HCT116 (cell line): ENCODE results near the gene LRRC4C. TPM values are rescaled to one million over a fixed set of nuclear protein-coding genes. Genes with fewer than 3 reads are reported as not detected.

Source experiments
- ATAC-seq: fragments of 200-7000 bp; cut with Tn5 transposase; 2 replicates; pipeline ENCODE4 v1.9.1; 2020; ENCODE audit warnings: mild to moderate bottlenecking, moderate library complexity
- BruUV-seq: library from RNA; stranded (reverse); fragments of 400-500 nt; replicated peaks from 2 replicates; lab custom pipeline; 2021; lab: Mats Ljungman, UMichigan
- CTCF ChIA-PET: fragments of 300-600 bp; sonication (Branson Sonifier 250); formaldehyde crosslinking; loops from one replicate; lab custom pipeline; 2021; ENCODE audit warnings: antibody characterized with exemption; lab: Charles Lee
- POLR2A ChIA-PET: fragments of 300-600, 350-600 bp; sonication (Branson Sonifier 250); formaldehyde crosslinking; loops from one replicate; lab custom pipeline; 2021; ENCODE audit warnings: antibody characterized with exemption; lab: Charles Lee
- RAD21 ChIA-PET, 2 experiments: fragments of 300-600 bp; sonication (Branson Sonifier 250); formaldehyde crosslinking; loops; one replicate each; lab custom pipeline; 2023; ENCODE audit warnings: low total read pairs in 2 of 2; ENCODE audit not compliant: uncharacterized antibody in 2 of 2, unreplicated experiment in 2 of 2, low non-redundant PET in 1 of 2; lab: Charles Lee
- DNase-seq: peaks from one replicate; pipeline ENCODE4 v3.0.0-alpha.2; 2010; ENCODE audit warnings: low read depth, low spot score
- H2AFZ ChIP-seq: fragments of 200-600 bp; shearing (Covaris generic), sonication (generic); 2 replicates; pipeline ENCODE4 v1.6.1; 2017; ENCODE audit warnings: low read depth, mixed run types, mixed read lengths, antibody characterized with exemption, low read length; ENCODE audit not compliant: poor library complexity, severe bottlenecking
- H3K27ac ChIP-seq: 2 replicates; pipeline ENCODE4 v1.5.1; 2012; ENCODE audit warnings: low read depth, low read length
- H3K27me3 ChIP-seq: fragments of 200-600 bp; sonication (generic); 2 replicates; pipeline ENCODE4 v1.6.1; 2016; ENCODE audit warnings: mixed run types, low read length, mixed read lengths; ENCODE audit not compliant: insufficient read depth
- H3K36me3 ChIP-seq, 2 experiments: fragments of 200-500 bp in 1 of 2; fragments of 200-600 bp in 1 of 2; sonication (Bioruptor generic) in 1 of 2; sonication (generic) in 1 of 2; 2 replicates each; pipeline versions ENCODE4 v1.5.1 to v1.6.1; 2014 to 2016; ENCODE audit warnings: low read length in 2 of 2, inconsistent platforms in 1 of 2, mixed read lengths in 1 of 2, mixed run types in 1 of 2; ENCODE audit not compliant: insufficient read depth in 2 of 2, control insufficient read depth in 1 of 2
- H3K4me1 ChIP-seq, 2 experiments: fragments of 200-600 bp in 1 of 2; sonication (generic) in 1 of 2; 2 replicates each; pipeline versions ENCODE4 v1.5.1 to v1.6.1; 2012 to 2017; ENCODE audit warnings: low read length in 2 of 2, inconsistent platforms in 1 of 2, mild to moderate bottlenecking in 1 of 2, mixed read lengths in 1 of 2, mixed run types in 1 of 2, moderate library complexity in 1 of 2; ENCODE audit not compliant: insufficient read depth in 2 of 2, control insufficient read depth in 1 of 2
- H3K4me2 ChIP-seq: fragments of 200-600 bp; sonication (generic); 2 replicates; pipeline ENCODE4 v1.6.1; 2017; ENCODE audit warnings: mixed run types, low read length, mixed read lengths
- H3K4me3 ChIP-seq, 2 experiments: fragments of 200-600 bp in 1 of 2; sonication (generic) in 1 of 2; replicated peaks in 1 of 2; 2 replicates each; pipeline ENCODE4 v1.5.1; 2011 to 2016; ENCODE audit warnings: low read length in 2 of 2, control low read depth in 1 of 2, low read depth in 1 of 2, mild to moderate bottlenecking in 1 of 2, mixed read lengths in 1 of 2, mixed run types in 1 of 2
- H3K79me2 ChIP-seq: fragments of 200-600 bp; sonication (generic); 2 replicates; pipeline ENCODE4 v1.6.1; 2017; ENCODE audit warnings: mild to moderate bottlenecking, mixed run types, low read length, moderate library complexity, mixed read lengths; ENCODE audit not compliant: insufficient read depth
- H3K9ac ChIP-seq: fragments of 200-600 bp; sonication (generic); 2 replicates; pipeline ENCODE4 v1.6.1; 2016; ENCODE audit warnings: low read length, mixed read lengths
- H3K9me2 ChIP-seq: fragments of 200-600 bp; sonication (generic), shearing (Covaris generic); 2 replicates; pipeline ENCODE4 v1.6.1; 2017; ENCODE audit warnings: mixed run types, mild to moderate bottlenecking, moderate library complexity; ENCODE audit not compliant: insufficient read depth
- H3K9me3 ChIP-seq, 2 experiments: fragments of 200-500 bp in 1 of 2; fragments of 200-600 bp in 1 of 2; sonication (Bioruptor generic) in 1 of 2; sonication (generic) in 1 of 2; 2 replicates each; pipeline ENCODE4 v1.6.1; 2014 to 2017; ENCODE audit warnings: low read length in 2 of 2, mixed read lengths in 2 of 2, inconsistent platforms in 1 of 2, low read depth in 1 of 2, mild to moderate bottlenecking in 1 of 2, mixed run types in 1 of 2, moderate library complexity in 1 of 2; ENCODE audit not compliant: control insufficient read depth in 1 of 2, insufficient read depth in 1 of 2
- H4K20me1 ChIP-seq: fragments of 200-600 bp; sonication (generic), shearing (Covaris generic); 2 replicates; pipeline ENCODE4 v1.6.1; 2017; ENCODE audit warnings: mixed run types, mild to moderate bottlenecking, moderate library complexity; ENCODE audit not compliant: insufficient read depth
- ELF1 ChIP-seq: IDR thresholded peaks from 2 replicates; pipeline ENCODE4 v1.6.1; 2012; ENCODE audit warnings: low read depth, borderline replicate concordance
- EZH2 ChIP-seq: fragments of 200-600 bp; sonication (generic); IDR thresholded peaks from 2 replicates; pipeline ENCODE4 v1.6.1; 2017; ENCODE audit warnings: antibody characterized with exemption, mixed run types
- EZH2phosphoT487 ChIP-seq: fragments of 200-600 bp; IDR thresholded peaks from 2 replicates; pipeline ENCODE4 v1.6.1; 2018; ENCODE audit warnings: antibody characterized with exemption, borderline replicate concordance
- JUND ChIP-seq: IDR thresholded peaks from 2 replicates; pipeline ENCODE4 v1.6.1; 2012
- POLR2A ChIP-seq: IDR thresholded peaks from 2 replicates; pipeline ENCODE4 v1.7.0; 2011; ENCODE audit warnings: borderline replicate concordance; ENCODE audit not compliant: insufficient read depth, insufficient read length; ENCODE audit errors: extremely low read depth
- POLR2AphosphoS5 ChIP-seq: IDR thresholded peaks from 2 replicates; pipeline ENCODE4 v1.6.1; 2011; ENCODE audit warnings: mild to moderate bottlenecking, low read depth, low read length, moderate library complexity
- SIN3A ChIP-seq: IDR thresholded peaks from 2 replicates; pipeline ENCODE4 v1.6.1; 2012; ENCODE audit warnings: low read depth
- SRF ChIP-seq: IDR thresholded peaks from 2 replicates; pipeline ENCODE4 v1.6.1; 2012; ENCODE audit warnings: low read depth
- TCF7L2 ChIP-seq: IDR thresholded peaks from 2 replicates; pipeline ENCODE4 v1.7.0; 2011; ENCODE audit warnings: borderline replicate concordance, inconsistent platforms; ENCODE audit not compliant: insufficient read depth, insufficient read length; ENCODE audit errors: extremely low read depth
- ZBTB33 ChIP-seq: IDR thresholded peaks from 2 replicates; pipeline ENCODE4 v1.6.1; 2011; ENCODE audit warnings: mild to moderate bottlenecking, low read length, moderate library complexity; ENCODE audit not compliant: insufficient replicate concordance; ENCODE audit errors: extremely low read depth
- ZFX ChIP-seq: fragments of 450-650 bp; IDR thresholded peaks from 2 replicates; pipeline ENCODE4 v1.6.1; 2017
- ZNF274 ChIP-seq: fragments of 200-500 bp; sonication (Bioruptor generic); IDR thresholded peaks from 2 replicates; pipeline ENCODE4 v1.6.1; 2014; ENCODE audit warnings: mild to moderate bottlenecking, low read depth, low read length, inconsistent platforms
- intact Hi-C: fragments of 100-400 bp; cut with micrococcal nuclease; formaldehyde crosslinking; loops from 2 replicates; pipeline ENCODE4 v1.10.0; 2022
- total RNA-seq: library from RNA; stranded (reverse); gene quantifications from one replicate; pipeline ENCODE4 v1.2.1, GENCODE V29; 2021; ENCODE audit not compliant: unreplicated experiment
- TF ChIP-seq, protein P1 (sequence below): IDR thresholded peaks from 2 replicates; pipeline ENCODE4 v1.6.1; 2012
- TF ChIP-seq, protein P2 (sequence below): IDR thresholded peaks from 2 replicates; pipeline ENCODE4 v1.6.1; 2012; ENCODE audit warnings: low read depth

Gene LRRC4C
- total RNA-seq, 1 experiment from 2014 or later: not detected

DNA sequence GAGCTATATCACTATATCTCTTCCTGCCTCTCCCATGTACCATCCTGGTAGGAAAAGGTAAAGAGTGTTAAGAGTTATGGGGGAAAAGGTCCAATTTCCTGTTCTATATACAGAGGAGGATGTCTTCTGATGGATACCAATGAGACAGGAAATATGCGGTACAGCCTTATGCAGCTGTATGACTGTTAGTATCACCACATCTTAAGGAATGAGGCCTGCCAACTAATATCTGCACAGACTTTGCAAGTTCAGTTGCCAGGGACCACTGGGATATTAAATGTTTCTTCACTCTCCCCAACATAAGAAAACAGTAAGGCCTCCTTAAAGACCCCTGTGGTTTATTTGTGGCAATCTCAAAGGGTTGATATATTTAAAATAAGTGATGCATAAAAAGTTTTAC is 1182.5 kb downstream of the LRRC4C start:
- Histone ChIP-seq H2AFZ (no peak overlapping the region), H3K9me3 (peaks cover 16 to 29% of the 10 kb centered on the region in 2 experiments; a peak in 2 of 4 replicates), H3K9ac (no peak overlapping the region), H3K36me3 (no peaks in the 10 kb centered on the region), H3K4me3 (no peak overlapping the region), H3K27me3 (no peaks in the 10 kb centered on the region), H4K20me1 (no peaks in the 10 kb centered on the region), H3K9me2 (no peaks in the 10 kb centered on the region), H3K4me1 (no peaks in the 10 kb centered on the region), H3K4me2 (no peak overlapping the region), H3K27ac (no peak overlapping the region), H3K79me2 (no peaks in the 10 kb centered on the region)
- CTCF ChIA-PET: no interaction called here
- POLR2A ChIA-PET: no interaction called here
- intact Hi-C loops: no loop called here
- BruUV-seq: no TSS peak
- TF ChIP-seq SIN3A: no peak
- no peak for TF ChIP-seq ZBTB33
- TF ChIP-seq ZNF274: no peak
- no peak for TF ChIP-seq ZFX
- TF ChIP-seq TCF7L2: no peak
- TF ChIP-seq, protein P1, sequence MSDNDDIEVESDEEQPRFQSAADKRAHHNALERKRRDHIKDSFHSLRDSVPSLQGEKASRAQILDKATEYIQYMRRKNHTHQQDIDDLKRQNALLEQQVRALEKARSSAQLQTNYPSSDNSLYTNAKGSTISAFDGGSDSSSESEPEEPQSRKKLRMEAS: no peak
- no peak for TF ChIP-seq EZH2phosphoT487
- no peak for TF ChIP-seq EZH2
- TF ChIP-seq ELF1: no peak
- TF ChIP-seq SRF: no peak
- no peak for TF ChIP-seq JUND
- TF ChIP-seq POLR2AphosphoS5: no peak
- TF ChIP-seq, protein P2, sequence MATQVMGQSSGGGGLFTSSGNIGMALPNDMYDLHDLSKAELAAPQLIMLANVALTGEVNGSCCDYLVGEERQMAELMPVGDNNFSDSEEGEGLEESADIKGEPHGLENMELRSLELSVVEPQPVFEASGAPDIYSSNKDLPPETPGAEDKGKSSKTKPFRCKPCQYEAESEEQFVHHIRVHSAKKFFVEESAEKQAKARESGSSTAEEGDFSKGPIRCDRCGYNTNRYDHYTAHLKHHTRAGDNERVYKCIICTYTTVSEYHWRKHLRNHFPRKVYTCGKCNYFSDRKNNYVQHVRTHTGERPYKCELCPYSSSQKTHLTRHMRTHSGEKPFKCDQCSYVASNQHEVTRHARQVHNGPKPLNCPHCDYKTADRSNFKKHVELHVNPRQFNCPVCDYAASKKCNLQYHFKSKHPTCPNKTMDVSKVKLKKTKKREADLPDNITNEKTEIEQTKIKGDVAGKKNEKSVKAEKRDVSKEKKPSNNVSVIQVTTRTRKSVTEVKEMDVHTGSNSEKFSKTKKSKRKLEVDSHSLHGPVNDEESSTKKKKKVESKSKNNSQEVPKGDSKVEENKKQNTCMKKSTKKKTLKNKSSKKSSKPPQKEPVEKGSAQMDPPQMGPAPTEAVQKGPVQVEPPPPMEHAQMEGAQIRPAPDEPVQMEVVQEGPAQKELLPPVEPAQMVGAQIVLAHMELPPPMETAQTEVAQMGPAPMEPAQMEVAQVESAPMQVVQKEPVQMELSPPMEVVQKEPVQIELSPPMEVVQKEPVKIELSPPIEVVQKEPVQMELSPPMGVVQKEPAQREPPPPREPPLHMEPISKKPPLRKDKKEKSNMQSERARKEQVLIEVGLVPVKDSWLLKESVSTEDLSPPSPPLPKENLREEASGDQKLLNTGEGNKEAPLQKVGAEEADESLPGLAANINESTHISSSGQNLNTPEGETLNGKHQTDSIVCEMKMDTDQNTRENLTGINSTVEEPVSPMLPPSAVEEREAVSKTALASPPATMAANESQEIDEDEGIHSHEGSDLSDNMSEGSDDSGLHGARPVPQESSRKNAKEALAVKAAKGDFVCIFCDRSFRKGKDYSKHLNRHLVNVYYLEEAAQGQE: no peak
- TF ChIP-seq POLR2A: no peak
- DNase-seq (no peak), ATAC-seq (no peak)
- RAD21 ChIA-PET: no interaction called here
